Thyroid gland (tissue), 4 donors: ENCODE results near the gene AFF2.

Source experiments
- CTCF ChIP-seq, 6 experiments: fragments of 200-600 bp in 3 of 6; fragments of 450-650 bp in 3 of 6; sonication (generic) in 3 of 6; IDR thresholded peaks; one replicate each; pipeline ENCODE4 v1.5.1; 2016 to 2019; ENCODE audit warnings: antibody characterized with exemption in 6 of 6, mild to moderate bottlenecking in 2 of 6, inconsistent platforms in 1 of 6, moderate library complexity in 1 of 6
- POLR2A ChIP-seq, 2 donors: fragments of 450-650 bp; IDR thresholded peaks; one replicate each; pipeline ENCODE4 v1.6.1; 2017; ENCODE audit warnings: antibody characterized with exemption in 2 of 2, mild to moderate bottlenecking in 2 of 2, moderate library complexity in 1 of 2

- no peak for TF ChIP-seq CTCF (IDR thresholded peaks at IDR 0.05)
- TF ChIP-seq POLR2A (IDR thresholded peaks at IDR 0.05): no peak
These were observed 505.8 kb downstream of the AFF2 start for GRCh38 chrX:149006235-149006634.
